Endothelial cell of umbilical vein (primary cell): Measurements from ENCODE around the gene JAZF1. TPM values are rescaled to one million over a fixed set of nuclear protein-coding genes. Genes with fewer than 3 reads are reported as not detected.

ENCODE experiments used
- BruUV-seq: library from RNA; stranded (reverse); fragments of 400-500 nt; replicated peaks from 2 replicates; lab custom pipeline; 2021; lab: Mats Ljungman, UMichigan
- CTCF ChIA-PET: fragments of 300-600, 350-600 bp; sonication (Branson Sonifier 250); formaldehyde crosslinking; loops from one replicate; lab custom pipeline; 2021; ENCODE audit warnings: antibody characterized with exemption, inconsistent platforms; lab: Charles Lee
- POLR2A ChIA-PET: fragments of 300-600, 350-600 bp; sonication (Branson Sonifier 250); formaldehyde crosslinking; loops from one replicate; lab custom pipeline; 2021; ENCODE audit warnings: antibody characterized with exemption, inconsistent platforms; lab: Charles Lee
- DNase-seq: peaks from one replicate; pipeline ENCODE4 v3.0.0-alpha.2; 2011; ENCODE audit warnings: low read depth, low spot score
- FAIRE-seq: peaks from 2 replicates; lab custom pipeline; 2011; peaks lifted over from hg19 to GRCh38; lab: Jason Lieb, UNC
- H2AFZ ChIP-seq: 2 replicates; pipeline ENCODE4 v1.6.0; 2012; ENCODE audit warnings: low read depth, low read length, control low read depth, inconsistent platforms
- H3K27ac ChIP-seq: 2 replicates; pipeline ENCODE4 v1.5.1; 2011; ENCODE audit warnings: low read depth, mild to moderate bottlenecking, control low read depth, low read length, moderate library complexity; ENCODE audit not compliant: insufficient read depth
- H3K27me3 ChIP-seq, 2 experiments: 2 replicates each; pipeline versions ENCODE4 v1.6.0 to v1.6.1; 2011; ENCODE audit warnings: low read length in 2 of 2, mixed read lengths in 1 of 2; ENCODE audit not compliant: control insufficient read depth in 2 of 2, insufficient read depth in 2 of 2
- H3K36me3 ChIP-seq, 2 experiments: 2 replicates in 1 of 2; 3 replicates in 1 of 2; pipeline ENCODE4 v1.5.1; 2011; ENCODE audit warnings: low read length in 2 of 2, mild to moderate bottlenecking in 1 of 2, moderate library complexity in 1 of 2; ENCODE audit not compliant: control insufficient read depth in 2 of 2, insufficient read depth in 2 of 2; ENCODE audit errors: extremely low read depth in 1 of 2
- H3K4me1 ChIP-seq: 3 replicates; pipeline ENCODE4 v1.5.1; 2011; ENCODE audit warnings: mild to moderate bottlenecking, low read length; ENCODE audit not compliant: control insufficient read depth, insufficient read depth; ENCODE audit errors: extremely low read depth
- H3K4me2 ChIP-seq: 2 replicates; pipeline ENCODE4 v1.6.1; 2011; ENCODE audit warnings: low read length, control low read depth, mixed read lengths; ENCODE audit not compliant: insufficient read depth
- H3K4me3 ChIP-seq, 3 experiments: fragments of 200-600 bp in 1 of 3; sonication (generic), shearing (Covaris generic) in 1 of 3; replicated peaks in 1 of 3; 2 replicates each; pipeline ENCODE4 v1.5.1; 2011 to 2016; ENCODE audit warnings: control low read depth in 3 of 3, low read length in 3 of 3, mild to moderate bottlenecking in 2 of 3, inconsistent platforms in 1 of 3, low read depth in 1 of 3, moderate library complexity in 1 of 3; ENCODE audit not compliant: insufficient read depth in 1 of 3
- H3K79me2 ChIP-seq: 2 replicates; pipeline ENCODE4 v1.6.0; 2012; ENCODE audit warnings: low read length, inconsistent platforms; ENCODE audit not compliant: control insufficient read depth, insufficient read depth
- H3K9ac ChIP-seq: replicated peaks from 2 replicates; pipeline ENCODE3; 2011; ENCODE audit warnings: low read length, control low read depth; ENCODE audit not compliant: insufficient read depth; ENCODE audit errors: extremely low read depth
- H3K9me1 ChIP-seq: replicated peaks from 3 replicates; pipeline ENCODE4 v1.6.0; 2011; ENCODE audit warnings: mild to moderate bottlenecking, low read length; ENCODE audit not compliant: control insufficient read depth, insufficient read depth; ENCODE audit errors: extremely low read depth
- H3K9me3 ChIP-seq: replicated peaks from 2 replicates; pipeline ENCODE4 v1.5.1; 2012; ENCODE audit warnings: low read length, inconsistent platforms; ENCODE audit not compliant: control insufficient read depth, insufficient read depth
- H4K20me1 ChIP-seq: replicated peaks from 2 replicates; pipeline ENCODE3; 2011; ENCODE audit warnings: mild to moderate bottlenecking, low read length; ENCODE audit not compliant: control insufficient read depth, insufficient read depth; ENCODE audit errors: extremely low read depth
- CTCF ChIP-seq, 2 donors: IDR thresholded peaks; 1 replicate in 1 of 2; 2 replicates in 1 of 2; pipeline ENCODE4 v1.5.1; 2011; ENCODE audit warnings: low read length in 2 of 2, mild to moderate bottlenecking in 2 of 2, moderate library complexity in 2 of 2, control low read depth in 1 of 2, inconsistent platforms in 1 of 2, low read depth in 1 of 2; ENCODE audit not compliant: insufficient read depth in 1 of 2; ENCODE audit errors: extremely low read depth in 1 of 2
- EZH2 ChIP-seq: IDR thresholded peaks from 2 replicates; pipeline ENCODE4 v1.6.1; 2012; ENCODE audit warnings: borderline replicate concordance, low read depth, mild to moderate bottlenecking, moderate library complexity, low read length, inconsistent platforms; ENCODE audit not compliant: severe bottlenecking
- FOS ChIP-seq: IDR thresholded peaks from 2 replicates; pipeline ENCODE4 v1.6.1; 2011; ENCODE audit warnings: mild to moderate bottlenecking, low read length, moderate library complexity, borderline replicate concordance; ENCODE audit not compliant: insufficient read depth
- GATA2 ChIP-seq: IDR thresholded peaks from 2 replicates; pipeline ENCODE4 v1.7.0; 2011; ENCODE audit warnings: low read depth, mild to moderate bottlenecking, moderate library complexity, mixed read lengths, low read length; ENCODE audit not compliant: insufficient read length, insufficient read depth
- JUN ChIP-seq: IDR thresholded peaks from 2 replicates; pipeline ENCODE4 v1.6.1; 2011; ENCODE audit warnings: borderline replicate concordance, low read depth; ENCODE audit not compliant: insufficient read length, insufficient read depth
- MAX ChIP-seq: IDR thresholded peaks from 2 replicates; pipeline ENCODE4 v1.6.1; 2011; ENCODE audit not compliant: insufficient read depth, insufficient read length
- MYC ChIP-seq: IDR thresholded peaks from one replicate; pipeline ENCODE4 v1.6.1; 2011; ENCODE audit warnings: mild to moderate bottlenecking, low read depth, low read length
- POLR2A ChIP-seq: IDR thresholded peaks from 2 replicates; pipeline ENCODE4 v1.6.1; 2012; ENCODE audit warnings: low read depth, mild to moderate bottlenecking, control low read depth, low read length
- POLR2AphosphoS5 ChIP-seq: IDR thresholded peaks from 2 replicates; pipeline ENCODE4 v1.6.1; 2012; ENCODE audit warnings: low read depth, mild to moderate bottlenecking, control low read depth, low read length, moderate library complexity; ENCODE audit not compliant: insufficient read depth
- dilution Hi-C: fragments of 300-500 bp; cut with MboI; formaldehyde crosslinking; loops from one replicate; pipeline ENCODE4 v1.15.0; 2019; ENCODE audit warnings: low sequenced_read_pairs; ENCODE audit not compliant: extremely low pct_ligation_motif_present
- intact Hi-C: fragments of 100-400 bp; cut with micrococcal nuclease; formaldehyde crosslinking; loops from one replicate; pipeline ENCODE4 v1.10.0; 2022
- polyA plus RNA-seq, 4 experiments: library from polyadenylated mRNA; depleted of rRNA in 3 of 4; stranded (reverse) in 3 of 4; unstranded in 1 of 4; fragments of >200 nt; gene quantifications; 2 replicates each; pipeline versions ENCODE4 v1.2.1 to v1.2.3, GENCODE V29; 2011 to 2012; ENCODE audit warnings: missing spikeins in 1 of 4
- total RNA-seq: library from RNA; stranded (reverse); gene quantifications from 2 replicates; pipeline ENCODE4 v1.2.3, GENCODE V29; 2021

The JAZF1 gene
- total and polyA plus RNA-seq, 2 donors (not counting 3 experiments of a cell fraction or from before 2014, with no cell fraction given): 2.5 to 16.9 TPM

- no peaks in the 10 kb centered on the region for H3K36me3 ChIP-seq
- H3K9me3 ChIP-seq: no peaks in the 10 kb centered on the region
- no TSS peak for BruUV-seq
- no peak overlapping the region for H3K27ac ChIP-seq
- dilution Hi-C loops (no loop called here), intact Hi-C loops (no loop called here)
- H4K20me1 ChIP-seq: no peaks in the 10 kb centered on the region
- POLR2A ChIA-PET: no interaction called here
- no peaks in the 10 kb centered on the region for H3K79me2 ChIP-seq
- H3K27me3 ChIP-seq: no peaks in the 10 kb centered on the region
- no peak overlapping the region for H3K4me2 ChIP-seq
- no peak overlapping the region for H3K9ac ChIP-seq
- no peak for DNase-seq
- FAIRE-seq: no peak
- no peak overlapping the region for H2AFZ ChIP-seq
- no peaks in the 10 kb centered on the region for H3K9me1 ChIP-seq
- H3K4me1 ChIP-seq: peaks cover 12% of the 10 kb centered on the region
- H3K4me3 ChIP-seq: no peak overlapping the region
- CTCF ChIA-PET: interaction anchor here (1.4 to 5.2 kb wide), 3 partner anchors 12 to 188 kb away, joined by 3 to 28 read pairs (median 13); no protein-coding TSS in a partner anchor
- TF ChIP-seq EZH2 (no peak), FOS (no peak), MYC (no peak), CTCF (IDR thresholded peaks at IDR 0.05; ENCODE audit: extremely low read depth in 1 of 2, insufficient read depth in 1 of 2, low read depth in 1 of 2, low read length in 2 of 2) (no peak), GATA2 (no peak), JUN (no peak), MAX (no peak), POLR2A (no peak), POLR2AphosphoS5 (no peak)
Measured at GRCh38 chr7:28108747-28109146, 71.8 kb downstream of the JAZF1 start.
